ENCODE data around the gene LMX1B. TPM values are rescaled to one million over a fixed set of nuclear protein-coding genes. Genes with fewer than 3 reads are reported as not detected.

Gene LMX1B
- total RNA-seq, 1 experiment from 2014 or later: 0.55 TPM

DNA sequence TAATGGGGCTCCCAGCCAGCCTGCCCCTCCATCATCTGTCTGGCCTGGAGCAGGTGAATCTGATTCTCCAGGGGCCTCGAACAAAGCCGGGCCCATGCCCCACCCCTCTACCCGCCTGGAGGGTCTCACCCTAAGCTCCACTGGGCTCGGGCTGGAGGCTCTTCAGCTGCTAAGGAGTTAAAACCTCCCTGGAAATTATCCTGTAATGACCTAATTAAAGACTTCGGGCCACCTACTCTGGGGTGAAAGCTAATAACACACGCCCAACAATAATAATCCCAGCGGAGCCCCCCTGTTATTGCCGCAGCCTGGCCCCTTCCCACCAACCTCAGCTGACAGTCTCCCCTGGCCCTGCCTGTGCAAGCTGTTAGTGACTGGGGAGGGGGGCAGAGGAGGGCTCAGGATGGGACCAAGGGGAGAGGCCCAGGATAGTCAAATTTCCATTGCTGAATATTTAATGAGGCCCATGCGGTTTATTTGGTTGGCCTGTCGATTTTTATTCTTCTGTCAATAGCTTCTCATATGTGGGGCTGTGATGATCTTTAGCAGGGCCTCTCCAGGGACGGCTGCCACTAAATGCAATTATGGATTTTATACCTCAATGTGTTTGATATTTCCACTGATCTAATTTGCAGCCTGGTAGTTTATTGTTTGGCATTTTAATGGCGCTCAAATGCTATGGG lies 25.7 kb downstream of the LMX1B start:
- no peaks in the 10 kb centered on the region for H3K36me3 ChIP-seq (ENCODE audit: low read depth, low read length)
- no peaks in the 10 kb centered on the region for H3K4me1 ChIP-seq (ENCODE audit: insufficient read depth, low read length)
- no TSS peak for BruUV-seq (replicated peaks)
- no peaks in the 10 kb centered on the region for H3K9me2 ChIP-seq (replicated peaks; ENCODE audit: low read length)
- H3K4me3 ChIP-seq (ENCODE audit: low read length): no peak overlapping the region
- POLR2A ChIA-PET (ENCODE audit: unreplicated experiment): no interaction called here
- ATAC-seq (no peak), DNase-seq (no peak)
- H3K27me3 ChIP-seq (ENCODE audit: low read length): peaks cover 9% of the 10 kb centered on the region; the same call in 1 of the 2 replicates
- no peaks in the 10 kb centered on the region for H4K20me1 ChIP-seq (ENCODE audit: low read length)
- CTCF ChIA-PET: no interaction called here
- intact Hi-C loops (cut with micrococcal nuclease): no loop called here
- no peak for TF ChIP-seq EZH2phosphoT487 (IDR thresholded peaks at IDR 0.05; ENCODE audit: borderline replicate concordance, low read length)
- TF ChIP-seq, protein P1, sequence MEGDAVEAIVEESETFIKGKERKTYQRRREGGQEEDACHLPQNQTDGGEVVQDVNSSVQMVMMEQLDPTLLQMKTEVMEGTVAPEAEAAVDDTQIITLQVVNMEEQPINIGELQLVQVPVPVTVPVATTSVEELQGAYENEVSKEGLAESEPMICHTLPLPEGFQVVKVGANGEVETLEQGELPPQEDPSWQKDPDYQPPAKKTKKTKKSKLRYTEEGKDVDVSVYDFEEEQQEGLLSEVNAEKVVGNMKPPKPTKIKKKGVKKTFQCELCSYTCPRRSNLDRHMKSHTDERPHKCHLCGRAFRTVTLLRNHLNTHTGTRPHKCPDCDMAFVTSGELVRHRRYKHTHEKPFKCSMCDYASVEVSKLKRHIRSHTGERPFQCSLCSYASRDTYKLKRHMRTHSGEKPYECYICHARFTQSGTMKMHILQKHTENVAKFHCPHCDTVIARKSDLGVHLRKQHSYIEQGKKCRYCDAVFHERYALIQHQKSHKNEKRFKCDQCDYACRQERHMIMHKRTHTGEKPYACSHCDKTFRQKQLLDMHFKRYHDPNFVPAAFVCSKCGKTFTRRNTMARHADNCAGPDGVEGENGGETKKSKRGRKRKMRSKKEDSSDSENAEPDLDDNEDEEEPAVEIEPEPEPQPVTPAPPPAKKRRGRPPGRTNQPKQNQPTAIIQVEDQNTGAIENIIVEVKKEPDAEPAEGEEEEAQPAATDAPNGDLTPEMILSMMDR (conservative IDR thresholded peaks at IDR 0.05; ENCODE audit: low read depth, low read length): no peak
- TF ChIP-seq EZH2 (IDR thresholded peaks at IDR 0.05; ENCODE audit: low read length, unreplicated experiment): no peak
- H3K79me2 ChIP-seq (ENCODE audit: low read length): no peaks in the 10 kb centered on the region
- H3K9ac ChIP-seq (ENCODE audit: low read length): no peak overlapping the region
- no peaks in the 10 kb centered on the region for H3F3A ChIP-seq (ENCODE audit: low read length, unreplicated experiment)
- H2AFZ ChIP-seq (ENCODE audit: low read length): no peak overlapping the region
- H3K27ac ChIP-seq (ENCODE audit: low read length): no peak overlapping the region
- no peaks in the 10 kb centered on the region for H3K9me3 ChIP-seq (ENCODE audit: low read length)
- H3K4me2 ChIP-seq (ENCODE audit: low read length): no peak overlapping the region

DNA sequence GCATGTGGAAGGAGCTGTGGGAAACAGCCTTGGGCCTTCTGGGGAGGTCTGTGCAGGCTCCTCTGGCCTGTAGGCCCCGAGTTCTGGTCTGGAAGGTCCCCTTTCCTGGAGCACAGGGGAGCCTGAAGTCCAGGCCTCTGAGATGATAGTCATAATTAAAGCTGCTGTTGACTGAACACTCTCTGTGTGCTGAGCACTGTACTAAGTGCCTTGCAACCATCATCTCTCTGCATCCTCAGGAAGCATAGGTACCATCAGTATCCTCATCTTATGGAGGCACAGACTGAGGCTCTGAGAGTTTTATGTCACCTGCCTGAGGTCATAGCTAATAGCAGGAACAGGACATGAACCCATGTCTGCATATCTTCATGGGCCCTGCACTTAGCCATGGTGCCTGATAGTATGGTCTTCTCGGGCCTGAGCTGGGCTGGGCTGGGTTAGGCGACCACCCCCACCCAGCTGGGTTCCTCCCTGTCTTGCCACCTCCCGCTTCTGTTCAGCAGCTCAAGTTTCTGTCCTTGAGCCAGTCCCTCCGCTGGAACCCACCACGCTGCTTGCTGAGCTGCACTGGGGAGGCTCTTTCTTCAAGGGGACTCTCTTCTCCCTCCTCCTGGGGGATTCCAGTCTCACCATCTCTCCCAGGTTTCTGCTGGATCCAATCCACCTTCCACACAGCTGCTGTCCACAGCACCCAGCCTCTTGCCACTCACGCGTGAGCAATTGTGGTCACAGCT lies 27.6 kb downstream of the LMX1B start:
- H3K4me3 ChIP-seq (ENCODE audit: low read length): no peak overlapping the region
- H3K4me2 ChIP-seq (ENCODE audit: low read length): no peak overlapping the region
- H3K9me3 ChIP-seq (ENCODE audit: low read length): no peaks in the 10 kb centered on the region
- H2AFZ ChIP-seq (ENCODE audit: low read length): no peak overlapping the region
- H3K9me2 ChIP-seq (replicated peaks; ENCODE audit: low read length): no peaks in the 10 kb centered on the region
- peaks cover 14% of the 10 kb centered on the region for H3K27me3 ChIP-seq (ENCODE audit: low read length)
- BruUV-seq (replicated peaks): no TSS peak
- ChIA-PET CTCF (no interaction called here), POLR2A (ENCODE audit: unreplicated experiment) (no interaction called here)
- no peaks in the 10 kb centered on the region for H4K20me1 ChIP-seq (ENCODE audit: low read length)
- H3K27ac ChIP-seq (ENCODE audit: low read length): no peak overlapping the region
- H3K36me3 ChIP-seq (ENCODE audit: low read depth, low read length): no peaks in the 10 kb centered on the region
- H3K9ac ChIP-seq (ENCODE audit: low read length): no peak overlapping the region
- H3F3A ChIP-seq (ENCODE audit: low read length, unreplicated experiment): no peaks in the 10 kb centered on the region
- DNase-seq (no peak), ATAC-seq (no peak)
- TF ChIP-seq, protein P1 (conservative IDR thresholded peaks at IDR 0.05; ENCODE audit: low read depth, low read length): no peak
- TF ChIP-seq EZH2 (IDR thresholded peaks at IDR 0.05; ENCODE audit: low read length, unreplicated experiment) (no peak), EZH2phosphoT487 (IDR thresholded peaks at IDR 0.05; ENCODE audit: borderline replicate concordance, low read length) (no peak)
- intact Hi-C loops (cut with micrococcal nuclease): no loop called here
- no peaks in the 10 kb centered on the region for H3K4me1 ChIP-seq (ENCODE audit: insufficient read depth, low read length)
- H3K79me2 ChIP-seq (ENCODE audit: low read length): no peaks in the 10 kb centered on the region
